C4-2B (cell line): ENCODE data around the gene MYO1E.

Experiments
- ZFX ChIP-seq: fragments of 450-650 bp; IDR thresholded peaks from 2 replicates; pipeline ENCODE4 v1.6.1; 2017
- TF ChIP-seq, protein P1 (sequence below): fragments of 450-650 bp; conservative IDR thresholded peaks from 2 replicates; pipeline ENCODE4 v1.5.1; 2017; ENCODE audit warnings: mild to moderate bottlenecking

DNA sequence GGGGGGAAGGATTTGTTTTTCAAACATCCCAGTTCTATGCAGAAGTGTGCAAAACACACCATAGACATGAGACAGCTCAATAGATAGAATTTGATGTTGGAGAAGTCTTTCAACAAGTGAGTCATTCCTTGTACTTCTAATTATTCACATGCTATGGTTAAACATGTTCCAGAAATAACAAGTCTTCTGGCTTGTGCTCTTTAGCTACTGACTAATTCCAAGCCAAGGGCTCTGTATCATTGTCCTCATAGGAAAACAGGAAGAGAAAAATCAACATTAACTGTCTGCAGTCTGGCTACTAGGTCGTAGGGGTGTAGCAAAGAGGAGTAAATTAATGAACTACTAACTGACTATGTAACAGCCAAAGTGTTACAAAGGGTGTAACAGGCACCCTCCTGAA lies 140.2 kb downstream of the MYO1E start:
- TF ChIP-seq, protein P1, sequence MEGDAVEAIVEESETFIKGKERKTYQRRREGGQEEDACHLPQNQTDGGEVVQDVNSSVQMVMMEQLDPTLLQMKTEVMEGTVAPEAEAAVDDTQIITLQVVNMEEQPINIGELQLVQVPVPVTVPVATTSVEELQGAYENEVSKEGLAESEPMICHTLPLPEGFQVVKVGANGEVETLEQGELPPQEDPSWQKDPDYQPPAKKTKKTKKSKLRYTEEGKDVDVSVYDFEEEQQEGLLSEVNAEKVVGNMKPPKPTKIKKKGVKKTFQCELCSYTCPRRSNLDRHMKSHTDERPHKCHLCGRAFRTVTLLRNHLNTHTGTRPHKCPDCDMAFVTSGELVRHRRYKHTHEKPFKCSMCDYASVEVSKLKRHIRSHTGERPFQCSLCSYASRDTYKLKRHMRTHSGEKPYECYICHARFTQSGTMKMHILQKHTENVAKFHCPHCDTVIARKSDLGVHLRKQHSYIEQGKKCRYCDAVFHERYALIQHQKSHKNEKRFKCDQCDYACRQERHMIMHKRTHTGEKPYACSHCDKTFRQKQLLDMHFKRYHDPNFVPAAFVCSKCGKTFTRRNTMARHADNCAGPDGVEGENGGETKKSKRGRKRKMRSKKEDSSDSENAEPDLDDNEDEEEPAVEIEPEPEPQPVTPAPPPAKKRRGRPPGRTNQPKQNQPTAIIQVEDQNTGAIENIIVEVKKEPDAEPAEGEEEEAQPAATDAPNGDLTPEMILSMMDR = no peak
- no peak for TF ChIP-seq ZFX
